GM12872 (cell line): ENCODE measurements around the gene KDM2A.

Experiments used
- TF ChIP-seq, protein P1 (sequence below): IDR thresholded peaks from 3 replicates; pipeline ENCODE4 v1.5.1; 2011; ENCODE audit warnings: low read depth, mild to moderate bottlenecking, low read length, moderate library complexity; ENCODE audit not compliant: insufficient read depth

Gene KDM2A

DNA sequence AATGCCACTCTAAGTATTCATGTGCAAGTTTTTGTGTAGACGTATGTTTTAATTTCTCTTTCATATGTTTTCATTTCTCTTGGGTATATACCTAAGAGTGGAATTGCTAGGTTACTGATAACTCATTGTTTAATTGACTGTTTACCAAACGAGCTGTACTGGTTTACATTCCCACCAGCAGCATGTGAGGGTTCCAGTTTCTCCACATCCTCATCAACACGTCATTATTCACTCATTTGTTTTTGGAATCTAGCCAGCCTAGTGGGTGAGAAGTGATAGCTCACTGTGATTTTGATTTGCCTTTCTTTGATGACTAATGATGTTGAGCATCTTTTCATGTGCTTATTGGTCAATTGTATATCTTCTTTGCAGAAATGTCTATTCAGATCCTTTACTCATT, 174.0 kb downstream of the KDM2A start:
- TF ChIP-seq, protein P1, sequence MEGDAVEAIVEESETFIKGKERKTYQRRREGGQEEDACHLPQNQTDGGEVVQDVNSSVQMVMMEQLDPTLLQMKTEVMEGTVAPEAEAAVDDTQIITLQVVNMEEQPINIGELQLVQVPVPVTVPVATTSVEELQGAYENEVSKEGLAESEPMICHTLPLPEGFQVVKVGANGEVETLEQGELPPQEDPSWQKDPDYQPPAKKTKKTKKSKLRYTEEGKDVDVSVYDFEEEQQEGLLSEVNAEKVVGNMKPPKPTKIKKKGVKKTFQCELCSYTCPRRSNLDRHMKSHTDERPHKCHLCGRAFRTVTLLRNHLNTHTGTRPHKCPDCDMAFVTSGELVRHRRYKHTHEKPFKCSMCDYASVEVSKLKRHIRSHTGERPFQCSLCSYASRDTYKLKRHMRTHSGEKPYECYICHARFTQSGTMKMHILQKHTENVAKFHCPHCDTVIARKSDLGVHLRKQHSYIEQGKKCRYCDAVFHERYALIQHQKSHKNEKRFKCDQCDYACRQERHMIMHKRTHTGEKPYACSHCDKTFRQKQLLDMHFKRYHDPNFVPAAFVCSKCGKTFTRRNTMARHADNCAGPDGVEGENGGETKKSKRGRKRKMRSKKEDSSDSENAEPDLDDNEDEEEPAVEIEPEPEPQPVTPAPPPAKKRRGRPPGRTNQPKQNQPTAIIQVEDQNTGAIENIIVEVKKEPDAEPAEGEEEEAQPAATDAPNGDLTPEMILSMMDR: no peak

DNA sequence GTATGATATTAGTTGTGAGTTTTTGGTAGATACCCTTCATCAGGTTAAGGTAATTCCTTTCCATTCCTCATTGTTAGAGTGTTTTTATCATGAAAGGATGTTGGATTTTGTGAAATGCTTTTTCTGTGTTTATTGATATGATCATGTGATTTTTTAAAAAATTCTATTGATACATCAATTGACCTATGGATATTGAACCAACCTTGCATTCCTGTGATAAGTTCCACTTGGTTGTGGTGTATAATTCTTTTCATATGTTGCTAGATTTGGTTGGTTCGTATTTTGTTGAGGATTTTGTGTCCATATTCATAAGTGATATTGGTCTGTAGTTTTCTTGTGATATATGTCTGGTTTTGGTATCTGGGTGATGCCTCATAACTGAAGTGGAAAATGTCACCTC, 176.8 kb downstream of the KDM2A start:
- TF ChIP-seq, protein P1: no peak

DNA sequence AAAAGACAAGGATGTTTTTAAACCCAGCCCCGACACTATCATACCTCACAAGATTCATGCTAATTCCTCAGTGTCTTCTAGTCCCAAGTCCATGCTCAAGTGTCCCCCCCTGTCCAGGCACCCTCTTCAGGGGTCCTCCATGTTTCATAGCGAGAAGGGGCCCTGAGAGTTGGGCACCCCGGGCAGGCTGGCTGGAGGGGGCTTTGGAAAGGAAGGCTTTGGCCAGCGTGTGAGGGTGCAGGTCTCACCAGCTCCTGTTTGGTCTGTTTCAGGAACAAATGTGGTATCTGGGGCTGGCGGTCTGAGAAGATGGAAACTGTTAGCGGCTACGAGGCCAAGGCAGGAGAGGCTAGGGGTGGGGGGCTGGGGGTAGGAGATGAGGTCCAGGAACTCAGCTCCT, 179.7 kb downstream of the KDM2A start:
- TF ChIP-seq, protein P1: no peak

DNA sequence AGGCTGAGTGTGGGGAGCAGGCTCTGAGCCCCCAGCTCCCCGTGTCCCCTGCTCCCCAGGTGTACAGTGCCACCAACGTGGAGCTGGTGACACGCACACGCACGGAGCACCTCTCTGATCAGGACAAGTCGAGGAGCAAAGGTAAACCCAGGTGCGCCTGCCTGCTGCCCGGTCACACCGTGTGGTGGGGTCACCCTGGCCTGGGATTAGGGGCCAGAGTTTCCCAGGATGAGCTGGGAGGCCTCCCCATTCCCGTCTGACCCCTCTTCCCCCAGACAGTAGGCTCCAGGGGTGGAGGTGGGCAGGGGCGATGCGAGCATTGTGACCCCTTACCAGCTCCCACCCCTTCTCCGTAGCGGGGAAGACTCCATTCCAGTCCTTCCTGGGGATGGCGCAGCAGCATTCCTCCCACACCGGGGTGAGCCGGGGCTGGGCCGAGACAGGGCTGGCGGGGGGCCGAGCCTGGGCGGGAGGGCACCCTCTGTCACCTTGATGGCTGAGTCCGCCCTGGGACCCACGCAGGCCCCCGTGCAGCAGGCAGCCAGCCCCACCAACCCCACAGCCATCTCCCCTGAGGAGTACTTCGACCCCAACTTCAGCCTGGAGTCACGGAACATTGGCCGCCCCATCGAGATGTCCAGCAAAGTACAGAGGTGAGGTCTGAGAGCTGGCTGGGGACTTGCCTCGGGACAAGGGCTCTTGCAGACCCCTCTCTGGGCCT, 180.6 kb downstream of the KDM2A start:
- TF ChIP-seq, protein P1: no peak

DNA sequence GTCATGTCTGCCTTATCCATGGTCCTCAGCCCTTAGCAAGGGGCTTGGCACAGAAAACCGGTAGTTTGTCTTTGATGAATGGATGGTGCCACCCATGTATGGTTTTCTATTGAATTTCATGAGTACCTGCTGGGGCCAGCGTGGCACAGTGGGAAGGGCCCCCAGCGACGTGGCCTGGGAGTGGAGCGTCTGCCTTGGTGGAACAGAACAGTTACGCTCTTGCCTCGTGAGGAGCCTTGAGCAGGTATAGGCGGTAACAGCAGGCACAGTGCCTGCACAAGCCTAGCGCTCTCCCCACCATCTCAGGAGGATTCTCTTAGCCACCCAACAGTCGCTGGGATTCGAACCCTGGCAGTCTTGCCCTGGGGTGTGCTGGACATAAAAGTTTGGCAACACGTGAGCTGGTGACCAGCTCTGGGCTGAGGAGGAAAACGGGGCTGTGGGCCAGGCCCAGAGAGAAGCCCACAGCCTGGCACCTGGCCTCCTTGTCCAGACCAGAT, 181.2 kb downstream of the KDM2A start:
- TF ChIP-seq, protein P1: no peak

DNA sequence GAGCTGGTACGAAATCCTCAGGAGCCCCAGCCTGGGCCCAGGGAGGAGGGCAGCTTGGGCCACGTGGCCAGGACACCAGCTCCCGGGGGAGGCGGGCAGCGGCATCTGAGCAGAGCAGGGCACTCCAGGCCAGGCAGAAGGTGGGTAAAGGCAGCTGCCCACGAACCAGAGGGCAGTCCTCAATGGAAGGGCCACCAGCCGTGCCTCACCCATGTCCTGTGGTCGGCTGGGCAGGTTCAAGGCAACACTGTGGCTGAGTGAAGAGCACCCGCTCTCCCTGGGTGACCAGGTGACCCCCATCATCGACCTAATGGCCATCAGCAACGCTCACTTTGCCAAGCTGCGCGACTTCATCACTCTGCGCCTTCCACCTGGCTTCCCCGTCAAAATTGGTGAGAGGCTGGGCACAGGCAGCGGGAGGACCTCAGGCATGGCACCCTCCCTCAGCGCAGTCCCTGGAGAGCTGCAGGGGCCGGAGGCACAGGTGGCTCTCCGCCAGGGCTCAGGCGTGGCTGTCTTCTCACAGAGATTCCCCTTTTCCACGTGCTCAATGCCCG, 181.8 kb downstream of the KDM2A start:
- TF ChIP-seq, protein P1: no peak

DNA sequence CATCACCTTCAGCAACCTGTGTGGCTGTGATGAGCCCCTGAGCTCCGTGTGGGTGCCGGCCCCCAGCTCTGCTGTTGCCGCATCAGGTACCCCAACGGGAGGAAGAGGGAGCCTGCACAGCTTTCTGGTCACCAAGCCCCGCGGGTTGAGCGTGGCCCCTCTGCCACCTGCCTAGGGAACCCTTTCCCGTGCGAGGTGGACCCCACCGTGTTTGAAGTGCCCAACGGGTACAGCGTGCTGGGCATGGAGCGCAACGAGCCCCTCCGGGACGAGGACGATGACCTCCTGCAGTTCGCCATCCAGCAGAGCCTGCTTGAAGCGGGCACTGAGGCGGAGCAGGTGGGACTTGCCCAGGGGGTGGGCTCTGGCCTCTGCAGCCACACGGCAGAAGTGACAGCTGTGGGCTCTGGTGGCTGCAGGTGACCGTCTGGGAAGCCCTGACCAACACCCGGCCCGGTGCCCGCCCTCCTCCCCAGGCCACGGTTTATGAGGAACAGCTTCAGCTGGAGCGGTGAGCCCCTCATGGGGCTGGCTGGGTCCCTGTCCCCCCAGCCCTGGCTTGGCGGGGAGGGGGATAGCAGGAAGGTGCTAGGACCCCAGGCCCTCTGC, 182.4 kb downstream of the KDM2A start:
- TF ChIP-seq, protein P1: no peak
